PFSK-1 (cell line): Measurements from ENCODE around the gene PANK4.

Experiments used
- POLR2AphosphoS5 ChIP-seq: IDR thresholded peaks from 2 replicates; pipeline ENCODE4 v1.6.1; 2012; ENCODE audit warnings: low read depth, mild to moderate bottlenecking, control low read depth, low read length, moderate library complexity
- REST ChIP-seq, 2 experiments: IDR thresholded peaks; 2 replicates each; pipeline versions ENCODE4 v1.6.1 to v1.8.0; 2011 to 2012; ENCODE audit warnings: low read depth in 2 of 2, low read length in 2 of 2, control low read depth in 1 of 2, inconsistent platforms in 1 of 2, mild to moderate bottlenecking in 1 of 2, moderate library complexity in 1 of 2; ENCODE audit not compliant: insufficient read depth in 1 of 2
- SIN3A ChIP-seq: IDR thresholded peaks from 2 replicates; pipeline ENCODE4 v1.6.1; 2012; ENCODE audit warnings: mild to moderate bottlenecking, low read length, moderate library complexity, borderline replicate concordance; ENCODE audit not compliant: insufficient read depth
- TAF1 ChIP-seq: IDR thresholded peaks from 2 replicates; pipeline ENCODE4 v1.6.1; 2012; ENCODE audit warnings: low read length, control low read depth, borderline replicate concordance; ENCODE audit not compliant: insufficient read depth

DNA sequence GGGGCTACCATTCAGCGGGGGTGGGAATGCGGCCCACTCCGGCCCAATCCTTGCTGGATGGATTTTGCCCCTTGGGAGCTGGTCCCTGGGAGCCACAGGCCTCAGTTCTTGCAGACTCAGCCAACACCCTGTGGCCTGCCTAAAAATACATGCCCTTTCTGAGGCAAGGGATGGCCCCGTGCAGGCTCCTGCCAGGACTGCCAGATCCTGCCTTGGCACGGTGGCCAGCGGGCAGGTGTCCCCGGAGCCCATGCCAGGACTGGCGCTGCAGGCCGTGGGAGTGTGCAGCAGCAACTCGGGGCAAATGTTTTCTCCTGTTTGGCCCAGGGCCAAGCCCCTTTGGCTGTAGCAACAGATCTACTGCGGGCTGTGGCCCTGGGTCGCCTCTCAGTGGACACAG is 1.6 kb upstream of the PANK4 start:
- no peak for TF ChIP-seq SIN3A
- TF ChIP-seq POLR2AphosphoS5 = no peak
- TF ChIP-seq REST (IDR thresholded peaks at IDR 0.05; ENCODE audit: insufficient read depth in 1 of 2, low read depth in 2 of 2, low read length in 2 of 2) = no peak
- no peak for TF ChIP-seq TAF1
